Prostate gland (tissue), 2 donors: ENCODE results near the gene GLRA3.

Source experiments
- POLR2A ChIP-seq: fragments of 450-650 bp; IDR thresholded peaks from one replicate; pipeline ENCODE4 v1.6.1; 2016; ENCODE audit warnings: antibody characterized with exemption, mild to moderate bottlenecking
- POLR2AphosphoS5 ChIP-seq: sonication (generic); formaldehyde crosslinking; IDR thresholded peaks from one replicate; pipeline ENCODE4 v1.6.1; 2017; ENCODE audit warnings: antibody characterized with exemption
- TF ChIP-seq, protein P1 (sequence below), 4 experiments: fragments of 200-600 bp in 2 of 4; fragments of 450-650 bp in 2 of 4; sonication (generic) in 2 of 4; IDR thresholded peaks; 1 replicate in 3 of 4; 2 replicates in 1 of 4; pipeline ENCODE4 v1.5.1; 2016 to 2019; ENCODE audit warnings: antibody characterized with exemption in 4 of 4, mild to moderate bottlenecking in 2 of 4, moderate library complexity in 2 of 4

DNA sequence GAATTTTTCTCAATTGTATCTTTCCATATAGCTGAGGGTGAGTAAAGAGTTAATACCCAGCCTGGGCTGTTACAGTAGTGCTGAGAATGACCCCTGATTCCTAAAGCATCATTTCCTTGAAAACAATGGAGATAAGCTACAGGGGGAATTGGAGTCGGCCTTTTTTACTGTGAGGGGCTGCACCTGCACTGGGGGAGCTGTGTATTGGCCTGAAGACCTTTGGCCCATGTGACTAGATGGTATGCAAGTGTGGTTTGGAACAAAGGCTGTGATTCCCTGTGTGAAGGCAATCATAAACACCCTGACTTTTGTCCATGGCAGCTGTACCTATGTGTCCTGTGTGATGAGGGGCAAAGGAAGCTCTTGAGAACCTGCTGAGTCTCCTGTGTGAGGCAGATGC, 182.7 kb downstream of the GLRA3 start:
- TF ChIP-seq, protein P1, sequence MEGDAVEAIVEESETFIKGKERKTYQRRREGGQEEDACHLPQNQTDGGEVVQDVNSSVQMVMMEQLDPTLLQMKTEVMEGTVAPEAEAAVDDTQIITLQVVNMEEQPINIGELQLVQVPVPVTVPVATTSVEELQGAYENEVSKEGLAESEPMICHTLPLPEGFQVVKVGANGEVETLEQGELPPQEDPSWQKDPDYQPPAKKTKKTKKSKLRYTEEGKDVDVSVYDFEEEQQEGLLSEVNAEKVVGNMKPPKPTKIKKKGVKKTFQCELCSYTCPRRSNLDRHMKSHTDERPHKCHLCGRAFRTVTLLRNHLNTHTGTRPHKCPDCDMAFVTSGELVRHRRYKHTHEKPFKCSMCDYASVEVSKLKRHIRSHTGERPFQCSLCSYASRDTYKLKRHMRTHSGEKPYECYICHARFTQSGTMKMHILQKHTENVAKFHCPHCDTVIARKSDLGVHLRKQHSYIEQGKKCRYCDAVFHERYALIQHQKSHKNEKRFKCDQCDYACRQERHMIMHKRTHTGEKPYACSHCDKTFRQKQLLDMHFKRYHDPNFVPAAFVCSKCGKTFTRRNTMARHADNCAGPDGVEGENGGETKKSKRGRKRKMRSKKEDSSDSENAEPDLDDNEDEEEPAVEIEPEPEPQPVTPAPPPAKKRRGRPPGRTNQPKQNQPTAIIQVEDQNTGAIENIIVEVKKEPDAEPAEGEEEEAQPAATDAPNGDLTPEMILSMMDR (IDR thresholded peaks at IDR 0.05), result no peak
- TF ChIP-seq POLR2AphosphoS5 (no peak), POLR2A (no peak)
